HG02885 (cell line): ENCODE results near the gene LILRB3.
"Not testable (repeated sequence)": the region's sequence is repeated elsewhere in the genome, so short reads cannot be mapped to it uniquely, and the experiment has no call there.

Experiments used
- ATAC-seq: cut with Tn5 transposase; IDR thresholded peaks from one replicate; pipeline ENCODE4 v1.9.1; 2021; ENCODE audit warnings: mild to moderate bottlenecking; ENCODE audit not compliant: unreplicated experiment, poor library complexity

Gene LILRB3

GRCh38 chr19:54191811-54192453, 30.9 kb downstream of the LILRB3 start:
- ATAC-seq = no peak

GRCh38 chr19:54191011-54191810, 31.6 kb downstream of the LILRB3 start, which contains the start of gene TSEN34:
TSS of gene TSEN34 (plus strand) at chr19:54191308. CDS start at chr19:54191365, 57 bp downstream.
- peak; percentile 34 for ATAC-seq

GRCh38 chr19:54190503-54191010, 32.2 kb downstream of the LILRB3 start:
- peak; percentile 52 for ATAC-seq

DNA sequence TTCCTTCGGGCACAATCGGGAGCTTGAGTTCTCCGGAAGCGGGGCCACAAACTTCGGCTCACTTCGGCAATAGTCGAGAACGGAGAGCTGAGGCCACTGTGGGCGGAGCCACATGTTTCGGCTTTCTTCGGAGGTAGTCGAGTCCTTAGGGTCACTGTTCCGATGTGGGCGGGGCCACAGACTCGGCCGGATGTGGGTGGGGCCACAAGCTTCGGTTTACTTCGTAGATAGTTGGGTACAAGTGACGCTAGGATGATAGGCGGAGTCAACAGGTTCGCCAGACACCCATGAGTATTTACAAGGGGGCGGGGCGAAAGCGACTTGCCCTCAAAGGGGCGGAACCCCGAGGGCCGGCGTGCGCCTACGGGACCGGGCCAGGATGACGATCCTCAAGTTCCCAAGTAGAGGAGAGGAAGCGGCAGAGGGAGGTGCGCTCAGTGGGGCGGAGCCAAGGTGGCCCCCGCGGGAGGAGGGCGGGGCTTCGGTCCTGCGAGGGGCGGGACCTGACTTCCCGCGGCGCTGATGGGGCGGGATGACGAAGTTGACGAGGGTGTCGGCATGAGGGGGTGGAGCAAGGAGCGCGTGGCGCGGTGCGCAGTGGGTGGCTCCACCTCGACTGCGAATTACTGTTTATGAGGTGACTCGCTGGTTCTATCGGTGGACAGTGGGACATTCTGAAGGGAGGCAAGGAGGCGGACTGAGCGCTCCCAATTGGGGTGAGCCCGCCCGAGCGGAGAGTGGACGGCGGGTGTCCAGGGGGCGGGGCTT, 32.9 kb downstream of the LILRB3 start:
- ATAC-seq = peak; percentile 50

GRCh38 chr19:54189145-54189734, 33.6 kb downstream of the LILRB3 start, which contains the start of gene MBOAT7:
TSS of gene MBOAT7 (minus strand) at chr19:54189580. CDS start at chr19:54188508, 1,072 bp downstream.
- ATAC-seq = peak; percentile 15

DNA sequence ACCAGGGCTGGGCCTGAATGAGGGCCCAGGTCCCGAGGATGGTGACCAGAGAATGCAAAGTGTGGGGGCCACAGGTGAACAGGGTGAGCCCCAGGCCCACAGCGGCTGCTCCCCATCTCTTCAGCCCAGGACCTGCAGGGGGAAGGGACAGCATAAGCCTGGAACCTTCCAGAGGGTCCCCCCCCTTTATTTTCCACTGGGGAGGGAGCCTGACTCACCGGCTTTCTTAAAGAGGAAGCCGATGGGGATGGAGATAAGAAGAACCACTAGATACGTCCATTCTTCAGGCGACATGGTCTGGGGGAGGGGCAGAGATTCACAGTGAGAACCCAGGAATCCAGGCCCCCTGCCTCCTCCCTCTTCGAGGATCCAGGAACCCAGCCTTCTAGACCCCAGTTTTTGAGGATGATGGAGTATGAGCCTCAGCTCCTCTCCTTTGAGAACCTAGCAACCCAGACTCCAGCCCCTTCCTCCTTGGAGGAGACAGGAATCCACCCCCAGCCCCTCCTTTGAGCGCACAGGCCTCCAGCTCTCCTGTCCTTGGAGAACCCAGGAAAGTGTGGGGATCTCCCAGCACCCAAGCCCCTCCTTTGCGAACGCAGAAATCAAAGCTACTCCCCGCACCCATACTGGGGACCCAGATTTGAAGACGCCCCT, 34.5 kb downstream of the LILRB3 start:
- no peak for ATAC-seq

- ATAC-seq = no peak
These were observed 35.8 kb downstream of the LILRB3 start for GRCh38 chr19:54186934-54187381.

GRCh38 chr19:54186351-54186750, 36.5 kb downstream of the LILRB3 start:
- no peak for ATAC-seq

GRCh38 chr19:54183431-54183830, 39.4 kb downstream of the LILRB3 start:
- no peak for ATAC-seq

GRCh38 chr19:54181894-54182293, 40.9 kb downstream of the LILRB3 start:
- not testable (repeated sequence) for ATAC-seq

DNA sequence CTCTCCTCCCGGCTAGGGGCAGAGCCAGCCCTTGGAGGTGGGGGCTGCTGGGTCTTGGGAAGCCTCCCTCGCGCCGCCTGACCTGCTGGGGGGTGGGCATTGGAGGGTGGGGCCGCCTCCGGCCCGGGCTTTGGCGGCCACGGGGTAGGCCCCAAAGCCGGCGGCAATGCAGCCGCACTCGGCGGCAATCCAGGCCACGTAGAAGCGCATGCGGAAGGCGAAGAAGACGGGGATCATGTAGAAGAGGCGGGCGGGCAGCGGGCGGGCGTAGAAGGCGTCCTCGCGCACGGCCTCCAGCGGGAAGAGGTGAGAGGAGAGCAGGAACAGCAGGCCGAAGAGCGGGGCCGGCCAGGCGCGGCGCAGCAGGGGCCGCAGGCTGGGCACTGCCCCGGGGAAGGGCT, 42.1 kb downstream of the LILRB3 start:
- ATAC-seq = no peak

DNA sequence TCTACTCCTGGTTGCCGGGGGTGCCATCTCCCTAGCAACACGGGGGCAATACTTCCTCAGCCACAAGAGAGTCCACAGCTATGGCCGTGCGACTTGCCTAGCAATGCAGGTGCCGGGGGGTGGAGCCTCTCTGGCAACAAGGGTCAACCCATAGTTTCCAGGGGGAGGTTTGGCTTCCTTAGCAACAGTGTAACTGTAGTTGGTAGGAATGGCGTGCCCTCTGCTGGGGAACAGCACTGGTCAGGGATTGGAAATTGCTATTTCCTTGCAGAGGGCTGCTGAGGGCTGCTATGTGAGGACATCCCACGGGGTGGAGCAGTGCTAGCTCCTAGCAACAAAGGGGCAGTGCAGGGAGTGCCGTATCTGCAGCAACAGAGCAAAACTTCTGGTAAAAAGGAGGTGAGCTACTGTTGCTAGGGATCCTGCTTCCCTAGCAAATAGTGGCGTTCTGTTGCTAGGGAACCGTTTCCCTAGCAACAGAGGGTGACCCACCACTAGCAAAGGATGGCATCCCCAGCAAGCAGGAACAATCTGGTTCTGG, 42.8 kb downstream of the LILRB3 start:
- ATAC-seq = no peak

GRCh38 chr19:54179262-54179852, 43.5 kb downstream of the LILRB3 start:
- ATAC-seq = no peak

- no peak for ATAC-seq
These were observed 44.1 kb downstream of the LILRB3 start for GRCh38 chr19:54178581-54179261.

DNA sequence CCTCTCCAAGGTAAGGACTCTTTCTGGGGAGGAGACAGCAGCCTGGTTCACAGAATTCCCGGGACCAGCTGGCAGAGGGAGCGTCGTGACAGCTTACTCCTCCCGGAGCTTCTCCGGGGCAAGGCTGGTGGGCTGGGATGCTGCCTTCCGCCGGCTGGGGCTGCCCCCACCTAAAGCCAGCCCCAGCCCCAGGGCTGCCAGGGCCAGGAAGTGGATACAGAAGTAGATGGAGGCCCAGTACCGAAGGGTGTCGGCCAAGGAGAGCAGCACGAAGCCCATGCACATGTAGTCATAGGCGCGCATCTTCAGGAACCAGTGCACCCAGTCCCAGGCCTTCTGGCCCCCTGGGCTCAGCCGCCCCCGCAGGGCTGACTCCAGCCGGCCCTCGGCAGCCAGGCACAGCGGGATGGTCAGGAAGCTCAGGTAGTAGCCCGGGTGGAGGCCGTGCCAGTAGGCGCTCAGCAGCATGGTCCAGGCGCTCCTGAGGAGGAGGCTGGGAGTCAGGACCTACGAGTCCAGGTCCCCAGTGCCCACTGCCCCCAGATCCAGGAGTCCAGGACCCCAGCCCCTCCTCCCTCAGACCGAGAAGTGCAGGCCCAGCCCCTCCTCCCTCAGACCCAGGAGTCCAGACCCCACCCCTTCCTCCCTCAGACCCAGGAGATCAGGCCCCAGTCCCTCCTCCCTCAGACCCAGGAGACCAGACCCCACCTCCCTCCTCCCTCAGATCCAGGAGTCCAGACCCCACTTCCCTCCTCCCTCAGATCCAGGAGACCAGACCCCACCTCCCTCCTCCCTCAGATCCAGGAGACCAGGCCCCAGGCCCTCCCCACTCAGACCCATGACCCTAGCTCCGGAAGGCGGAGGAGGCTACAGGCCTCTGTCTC, 48.6 kb downstream of the LILRB3 start:
- no peak for ATAC-seq

DNA sequence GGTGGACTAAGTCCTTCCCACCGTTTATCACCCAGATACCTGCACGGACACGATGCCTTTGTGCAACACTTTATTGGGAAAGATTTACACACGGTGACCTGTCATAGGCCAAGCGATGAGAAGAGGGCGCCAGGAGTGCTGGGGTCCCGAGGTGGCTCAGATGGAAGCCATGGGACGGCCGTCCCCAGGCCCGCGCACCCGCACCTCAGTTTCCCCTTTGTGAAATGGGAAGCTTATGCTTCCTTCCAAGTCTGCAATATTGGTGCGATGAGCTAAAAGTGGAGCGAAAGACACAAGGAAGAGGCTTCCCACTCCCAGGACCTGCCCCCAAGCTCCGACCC, 49.5 kb downstream of the LILRB3 start:
- no peak for ATAC-seq

GRCh38 chr19:54172471-54173358, 50.1 kb downstream of the LILRB3 start, which contains the start of gene TMC4:
TSS of gene TMC4 (minus strand) at chr19:54173160. CDS start at chr19:54173117, 43 bp downstream.
- no peak for ATAC-seq
